Nephron (organoid): ENCODE data around the gene NTNG1.

Experiments used
- H3K27ac Mint-ChIP-seq, 3 experiments: 2 replicates each; pipeline ENCODE4 v1.8.0; 2020; ENCODE audit warnings: mixed read lengths in 3 of 3, mild to moderate bottlenecking in 2 of 3, moderate library complexity in 1 of 3
- H3K27me3 Mint-ChIP-seq: 2 replicates; pipeline ENCODE4 v1.8.0; 2021; ENCODE audit warnings: low read depth, mild to moderate bottlenecking, moderate library complexity, mixed read lengths
- H3K36me3 Mint-ChIP-seq: 2 replicates; pipeline ENCODE4 v1.8.0; 2020; ENCODE audit warnings: low read depth, mixed read lengths
- H3K4me1 Mint-ChIP-seq: 2 replicates; pipeline ENCODE4 v1.8.0; 2020; ENCODE audit warnings: mixed read lengths
- H3K4me3 Mint-ChIP-seq, 3 experiments: 2 replicates each; pipeline ENCODE4 v1.8.0; 2020; ENCODE audit warnings: mild to moderate bottlenecking in 3 of 3, mixed read lengths in 3 of 3, moderate library complexity in 2 of 3
- H3K9me3 Mint-ChIP-seq: 2 replicates; pipeline ENCODE4 v1.8.0; 2020; ENCODE audit warnings: mixed read lengths
- CTCF ChIP-seq, 3 experiments: fragments of 200-600 bp; sonication (generic); IDR thresholded peaks; one replicate each; pipeline ENCODE4 v1.5.0; 2021; ENCODE audit warnings: antibody characterized with exemption in 3 of 3; ENCODE audit not compliant: unreplicated experiment in 3 of 3

The NTNG1 gene

GRCh38 chr1:107342316-107342715 lies 201.5 kb downstream of the NTNG1 start:
- Mint-ChIP-seq H3K36me3 (no peaks in the 10 kb centered on the region), H3K9me3 (no peaks in the 10 kb centered on the region), H3K27me3 (no peaks in the 10 kb centered on the region), H3K4me3 (no peak overlapping the region), H3K4me1 (peaks cover 25% of the 10 kb centered on the region), H3K27ac (no peak overlapping the region)
- no peak for TF ChIP-seq CTCF (IDR thresholded peaks at IDR 0.05; ENCODE audit: unreplicated experiment in 3 of 3)

GRCh38 chr1:107342768-107343167 lies 201.9 kb downstream of the NTNG1 start:
- peaks cover 25% of the 10 kb centered on the region for H3K4me1 Mint-ChIP-seq
- H3K27me3 Mint-ChIP-seq = no peaks in the 10 kb centered on the region
- H3K9me3 Mint-ChIP-seq = no peaks in the 10 kb centered on the region
- H3K36me3 Mint-ChIP-seq = no peaks in the 10 kb centered on the region
- no peak for TF ChIP-seq CTCF (IDR thresholded peaks at IDR 0.05; ENCODE audit: unreplicated experiment in 3 of 3)
- H3K4me3 Mint-ChIP-seq = no peak overlapping the region
- no peak overlapping the region for H3K27ac Mint-ChIP-seq

DNA sequence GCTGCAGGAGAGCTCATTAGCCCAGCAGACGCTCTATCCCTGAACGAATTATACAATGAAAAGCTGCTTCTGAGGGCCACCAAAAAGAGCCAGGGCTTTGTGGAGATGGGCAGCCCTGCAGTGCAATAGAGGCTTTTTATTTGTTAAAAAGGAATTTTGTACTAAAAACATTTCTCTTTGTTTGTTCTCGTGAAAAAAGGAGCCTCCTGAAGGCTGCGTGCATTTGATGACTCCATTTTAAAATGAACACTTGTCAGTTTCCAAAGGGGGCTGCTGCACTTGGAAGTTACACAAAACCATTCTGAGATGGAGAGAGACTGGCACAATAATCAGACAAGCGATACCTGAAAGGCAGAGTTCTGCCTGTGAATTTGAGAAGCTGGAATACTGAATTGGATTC lies 202.8 kb downstream of the NTNG1 start:
- Mint-ChIP-seq H3K4me1 (peaks cover 25% of the 10 kb centered on the region), H3K9me3 (no peaks in the 10 kb centered on the region), H3K36me3 (no peaks in the 10 kb centered on the region), H3K27ac (peak overlapping the region in 1 of 3 experiments; percentile 28), H3K4me3 (no peak overlapping the region), H3K27me3 (no peaks in the 10 kb centered on the region)
- TF ChIP-seq CTCF (IDR thresholded peaks at IDR 0.05; ENCODE audit: unreplicated experiment in 3 of 3) = no peak

DNA sequence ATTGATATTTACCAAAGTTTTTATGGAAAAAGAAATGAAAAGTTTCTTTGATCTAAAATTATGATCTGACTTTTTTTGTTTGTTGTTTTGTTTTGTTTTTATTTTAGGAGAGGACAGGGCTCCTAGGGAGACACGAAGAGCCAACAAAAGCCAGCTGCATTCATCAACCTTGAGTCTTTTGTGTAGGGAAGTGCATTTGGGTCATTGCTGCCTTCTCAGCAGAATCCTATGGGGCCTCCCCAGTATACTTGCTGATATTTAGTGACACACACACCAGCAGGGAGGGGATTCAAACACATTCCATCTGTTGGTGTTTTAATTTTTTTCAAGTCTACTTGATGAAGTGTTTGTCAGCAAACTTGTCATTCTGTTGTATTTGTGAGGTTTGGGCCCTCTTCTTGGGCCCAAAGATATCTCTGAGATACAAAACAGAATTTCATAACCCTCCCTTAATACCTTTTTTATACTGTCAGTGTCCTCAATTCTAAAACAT lies 203.5 kb downstream of the NTNG1 start:
- Mint-ChIP-seq H3K4me3 (no peak overlapping the region), H3K27me3 (no peaks in the 10 kb centered on the region), H3K36me3 (no peaks in the 10 kb centered on the region), H3K27ac (peak overlapping the region; percentile 14 to 67 (median 54)), H3K9me3 (no peaks in the 10 kb centered on the region), H3K4me1 (peaks cover 25% of the 10 kb centered on the region)
- no peak for TF ChIP-seq CTCF (IDR thresholded peaks at IDR 0.05; ENCODE audit: unreplicated experiment in 3 of 3)

GRCh38 chr1:107344836-107345235 lies 204.0 kb downstream of the NTNG1 start:
- Mint-ChIP-seq H3K4me1 (peaks cover 25% of the 10 kb centered on the region), H3K27me3 (no peaks in the 10 kb centered on the region), H3K36me3 (no peaks in the 10 kb centered on the region), H3K4me3 (no peak overlapping the region), H3K27ac (peak overlapping the region; percentile 14 to 67 (median 17)), H3K9me3 (no peaks in the 10 kb centered on the region)
- TF ChIP-seq CTCF (IDR thresholded peaks at IDR 0.05; ENCODE audit: unreplicated experiment in 3 of 3) = no peak

GRCh38 chr1:107352850-107353249 lies 212.0 kb downstream of the NTNG1 start:
- no peak overlapping the region for H3K4me3 Mint-ChIP-seq
- H3K27me3 Mint-ChIP-seq = no peaks in the 10 kb centered on the region
- peaks cover 4% of the 10 kb centered on the region for H3K9me3 Mint-ChIP-seq
- H3K4me1 Mint-ChIP-seq = peaks cover 17% of the 10 kb centered on the region
- TF ChIP-seq CTCF (IDR thresholded peaks at IDR 0.05; ENCODE audit: unreplicated experiment in 3 of 3) = no peak
- no peak overlapping the region for H3K27ac Mint-ChIP-seq
- H3K36me3 Mint-ChIP-seq = peaks cover 8% of the 10 kb centered on the region
